ENCODE results near the gene HDAC4. TPM values are rescaled to one million over a fixed set of nuclear protein-coding genes. Genes with fewer than 3 reads are reported as not detected.

The HDAC4 gene
- total and polyA plus RNA-seq, 2 of the 8 experiments (the other 6 are each of a cell fraction or from before 2014, with no cell fraction given) = 15.4 to 31.5 TPM

DNA sequence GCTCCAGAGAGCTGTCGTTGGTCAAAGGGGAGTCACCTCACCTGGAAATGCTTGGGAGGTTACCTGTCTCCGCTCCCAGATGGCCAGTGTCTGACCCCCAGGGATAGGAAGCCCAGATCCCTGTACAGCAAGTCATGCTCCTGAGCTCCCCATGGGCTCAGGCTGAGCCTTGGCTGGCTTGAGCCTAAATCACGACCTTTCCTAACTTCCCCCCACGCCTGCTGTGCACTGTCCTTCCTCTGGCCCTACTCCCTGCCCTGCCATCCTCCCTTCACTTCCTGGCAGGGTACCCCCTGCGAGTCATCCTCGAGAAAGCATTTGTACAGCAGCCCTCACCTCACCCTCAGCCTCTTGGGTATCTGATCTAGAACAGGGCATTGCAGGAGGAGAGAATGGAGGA, 9.2 kb upstream of the HDAC4 start:
- no peak for TF ChIP-seq SIX5 (IDR thresholded peaks at IDR 0.05; ENCODE audit: low read depth, low read length)
- TF ChIP-seq POLR2A (IDR thresholded peaks at IDR 0.05; ENCODE audit: control extremely low read depth in 1 of 2, low read depth in 2 of 2, low read length in 2 of 2) = no peak
- no peak for TF ChIP-seq SAP30 (IDR thresholded peaks at IDR 0.05; ENCODE audit: insufficient read depth, insufficient replicate concordance, low read length)
- TF ChIP-seq, protein P1, sequence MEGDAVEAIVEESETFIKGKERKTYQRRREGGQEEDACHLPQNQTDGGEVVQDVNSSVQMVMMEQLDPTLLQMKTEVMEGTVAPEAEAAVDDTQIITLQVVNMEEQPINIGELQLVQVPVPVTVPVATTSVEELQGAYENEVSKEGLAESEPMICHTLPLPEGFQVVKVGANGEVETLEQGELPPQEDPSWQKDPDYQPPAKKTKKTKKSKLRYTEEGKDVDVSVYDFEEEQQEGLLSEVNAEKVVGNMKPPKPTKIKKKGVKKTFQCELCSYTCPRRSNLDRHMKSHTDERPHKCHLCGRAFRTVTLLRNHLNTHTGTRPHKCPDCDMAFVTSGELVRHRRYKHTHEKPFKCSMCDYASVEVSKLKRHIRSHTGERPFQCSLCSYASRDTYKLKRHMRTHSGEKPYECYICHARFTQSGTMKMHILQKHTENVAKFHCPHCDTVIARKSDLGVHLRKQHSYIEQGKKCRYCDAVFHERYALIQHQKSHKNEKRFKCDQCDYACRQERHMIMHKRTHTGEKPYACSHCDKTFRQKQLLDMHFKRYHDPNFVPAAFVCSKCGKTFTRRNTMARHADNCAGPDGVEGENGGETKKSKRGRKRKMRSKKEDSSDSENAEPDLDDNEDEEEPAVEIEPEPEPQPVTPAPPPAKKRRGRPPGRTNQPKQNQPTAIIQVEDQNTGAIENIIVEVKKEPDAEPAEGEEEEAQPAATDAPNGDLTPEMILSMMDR (IDR thresholded peaks at IDR 0.05; ENCODE audit: control extremely low read depth in 1 of 3, insufficient read depth in 1 of 3, low read depth in 1 of 3, low read length in 3 of 3) = no peak
- TF ChIP-seq KDM4A (IDR thresholded peaks at IDR 0.05; ENCODE audit: low read depth, low read length, severe bottlenecking) = no peak
- no peak for TF ChIP-seq YY1 (IDR thresholded peaks at IDR 0.05; ENCODE audit: low read depth, low read length)
- no peak for TF ChIP-seq MAFK (IDR thresholded peaks at IDR 0.05; ENCODE audit: low read depth, low read length)
- no peak for TF ChIP-seq KDM1A (IDR thresholded peaks at IDR 0.05; ENCODE audit: borderline replicate concordance, low read length)
- no peak for TF ChIP-seq SIN3A (conservative IDR thresholded peaks at IDR 0.05 in 1 of 2, IDR thresholded peaks at IDR 0.05 in 1 of 2; ENCODE audit: low read depth in 1 of 2, low read length in 2 of 2)
- TF ChIP-seq SIRT6 (IDR thresholded peaks at IDR 0.05; ENCODE audit: low read length) = no peak
- TF ChIP-seq CTBP2 (IDR thresholded peaks at IDR 0.05; ENCODE audit: borderline replicate concordance, insufficient read depth, insufficient read length, low read length) = no peak
- no peak for TF ChIP-seq TBP (IDR thresholded peaks at IDR 0.05; ENCODE audit: low read depth, low read length)
- H3K14ac ChIP-seq (ENCODE audit: insufficient read length) = no peak overlapping the region
- no peak overlapping the region for H2AFZ ChIP-seq (ENCODE audit: low read length)
- H2BK20ac ChIP-seq (ENCODE audit: low read length) = no peak overlapping the region
- POLR2A ChIA-PET (ENCODE audit: partially characterized antibody) = no interaction called here
- no peak overlapping the region for H3K18ac ChIP-seq (ENCODE audit: extremely low read depth, low read length)
- no peak overlapping the region for H3K4me2 ChIP-seq (ENCODE audit: insufficient read depth in 1 of 2, low read depth in 2 of 2, low read length in 2 of 2)
- no peaks in the 10 kb centered on the region for H3K79me1 ChIP-seq (ENCODE audit: low read depth, low read length)
- FAIRE-seq (no peak), DNase-seq (ENCODE audit: low read depth in 1 of 2, low spot score in 2 of 2) (no peak)
- H3K9me3 ChIP-seq (ENCODE audit: insufficient read depth in 2 of 2, low read depth in 1 of 2, low read length in 1 of 2) = peaks cover 0 to 3% of the 10 kb centered on the region in 2 experiments; a peak in 1 of 4 replicates
- CTCF ChIA-PET (ENCODE audit: partially characterized antibody) = no interaction called here
- no peak overlapping the region for H2BK120ac ChIP-seq (replicated peaks; ENCODE audit: low read depth, low read length)
- H3K23me2 ChIP-seq (ENCODE audit: low read depth, low read length) = no peaks in the 10 kb centered on the region
- no peaks in the 10 kb centered on the region for H4K20me1 ChIP-seq (replicated peaks in 1 of 2; ENCODE audit: control insufficient read depth in 1 of 2, insufficient read depth in 2 of 2, low read length in 2 of 2)
- H3K27me3 ChIP-seq (replicated peaks in 1 of 4; ENCODE audit: control insufficient read depth in 3 of 4, extremely low read depth in 1 of 4, insufficient read depth in 3 of 4, low read length in 3 of 4) = no peaks in the 10 kb centered on the region
- H4K5ac ChIP-seq (ENCODE audit: insufficient read length, low read depth, low read length) = no peak overlapping the region
- H2BK15ac ChIP-seq (ENCODE audit: low read length) = no peak overlapping the region
- WGBS, 2 experiments (ENCODE audit: extremely low coverage in 1 of 2, insufficient coverage in 1 of 2, insufficient read length in 1 of 2, insufficient replicate concordance in 2 of 2, low coverage in 1 of 2, low lambda C conversion rate in 2 of 2, missing lambda C conversion rate in 1 of 2) = 82% methylated on average over 6 of the region's 6 CpGs; no CpG with 5 or more reads in 1 of the 2 experiments
- no peak overlapping the region for H3K9ac ChIP-seq (replicated peaks in 1 of 4; ENCODE audit: extremely low read depth in 1 of 4, low read depth in 3 of 4, low read length in 3 of 4)
- H2BK12ac ChIP-seq (ENCODE audit: low read depth, low read length) = no peak overlapping the region
- H4K8ac ChIP-seq (ENCODE audit: extremely low read depth, insufficient read depth, low read length) = no peak overlapping the region
- H3K4me3 ChIP-seq (ENCODE audit: extremely low read depth in 1 of 4, insufficient read depth in 2 of 4, low read depth in 3 of 4, low read length in 4 of 4) = no peak overlapping the region
- H3K23ac ChIP-seq (ENCODE audit: insufficient read length) = no peak overlapping the region
- H2BK5ac ChIP-seq (ENCODE audit: low read depth, low read length) = no peak overlapping the region
- H3K79me2 ChIP-seq (ENCODE audit: control insufficient read depth in 1 of 2, insufficient read depth in 2 of 2, low read length in 2 of 2) = no peaks in the 10 kb centered on the region
- H3K56ac ChIP-seq (replicated peaks; ENCODE audit: insufficient read length, low read depth, low read length) = no peak overlapping the region
- peaks cover 0 to 2% (median 0%) of the 10 kb centered on the region in 4 experiments; a peak in 1 of 7 replicates for H3K4me1 ChIP-seq (replicated peaks in 1 of 4; ENCODE audit: control insufficient read depth in 3 of 4, insufficient read depth in 4 of 4, low read length in 3 of 4)
- H3K4ac ChIP-seq (replicated peaks; ENCODE audit: insufficient read length, low read depth, low read length) = no peak overlapping the region
- H3K27ac ChIP-seq (ENCODE audit: low read depth, low read length) = no peak overlapping the region
- H2AK5ac ChIP-seq (ENCODE audit: low read depth, low read length) = no peak overlapping the region
- no peaks in the 10 kb centered on the region for H3K36me3 ChIP-seq (ENCODE audit: control insufficient read depth in 2 of 4, insufficient read depth in 4 of 4, low read length in 3 of 4)
- H4K91ac ChIP-seq (replicated peaks; ENCODE audit: insufficient read length, low read length) = no peak overlapping the region

All from H1 (cell line).